Astrocyte (in vitro differentiated cells and primary cell): ENCODE data around the gene LRRC18.

Source experiments
- EZH2 ChIP-seq: IDR thresholded peaks from 2 replicates; pipeline ENCODE4 v1.6.1; 2012; ENCODE audit warnings: mild to moderate bottlenecking, low read length, inconsistent platforms; ENCODE audit not compliant: insufficient read depth
- TF ChIP-seq, protein P1 (sequence below): IDR thresholded peaks from 2 replicates; pipeline ENCODE4 v1.5.1; 2011; ENCODE audit warnings: low read depth, mild to moderate bottlenecking, inconsistent platforms, low read length, moderate library complexity; ENCODE audit not compliant: insufficient read depth

- TF ChIP-seq, protein P1, sequence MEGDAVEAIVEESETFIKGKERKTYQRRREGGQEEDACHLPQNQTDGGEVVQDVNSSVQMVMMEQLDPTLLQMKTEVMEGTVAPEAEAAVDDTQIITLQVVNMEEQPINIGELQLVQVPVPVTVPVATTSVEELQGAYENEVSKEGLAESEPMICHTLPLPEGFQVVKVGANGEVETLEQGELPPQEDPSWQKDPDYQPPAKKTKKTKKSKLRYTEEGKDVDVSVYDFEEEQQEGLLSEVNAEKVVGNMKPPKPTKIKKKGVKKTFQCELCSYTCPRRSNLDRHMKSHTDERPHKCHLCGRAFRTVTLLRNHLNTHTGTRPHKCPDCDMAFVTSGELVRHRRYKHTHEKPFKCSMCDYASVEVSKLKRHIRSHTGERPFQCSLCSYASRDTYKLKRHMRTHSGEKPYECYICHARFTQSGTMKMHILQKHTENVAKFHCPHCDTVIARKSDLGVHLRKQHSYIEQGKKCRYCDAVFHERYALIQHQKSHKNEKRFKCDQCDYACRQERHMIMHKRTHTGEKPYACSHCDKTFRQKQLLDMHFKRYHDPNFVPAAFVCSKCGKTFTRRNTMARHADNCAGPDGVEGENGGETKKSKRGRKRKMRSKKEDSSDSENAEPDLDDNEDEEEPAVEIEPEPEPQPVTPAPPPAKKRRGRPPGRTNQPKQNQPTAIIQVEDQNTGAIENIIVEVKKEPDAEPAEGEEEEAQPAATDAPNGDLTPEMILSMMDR, result no peak
- no peak for TF ChIP-seq EZH2
Measured at GRCh38 chr10:48970046-48970445, 30.4 kb upstream of the LRRC18 start.
